GM21723 (cell line): ENCODE measurements around the gene TSPAN18.

Experiments
- ATAC-seq: cut with Tn5 transposase; IDR thresholded peaks from one replicate; pipeline ENCODE4 v1.9.1; 2021; ENCODE audit warnings: mild to moderate bottlenecking, moderate library complexity; ENCODE audit not compliant: unreplicated experiment

Gene TSPAN18

DNA sequence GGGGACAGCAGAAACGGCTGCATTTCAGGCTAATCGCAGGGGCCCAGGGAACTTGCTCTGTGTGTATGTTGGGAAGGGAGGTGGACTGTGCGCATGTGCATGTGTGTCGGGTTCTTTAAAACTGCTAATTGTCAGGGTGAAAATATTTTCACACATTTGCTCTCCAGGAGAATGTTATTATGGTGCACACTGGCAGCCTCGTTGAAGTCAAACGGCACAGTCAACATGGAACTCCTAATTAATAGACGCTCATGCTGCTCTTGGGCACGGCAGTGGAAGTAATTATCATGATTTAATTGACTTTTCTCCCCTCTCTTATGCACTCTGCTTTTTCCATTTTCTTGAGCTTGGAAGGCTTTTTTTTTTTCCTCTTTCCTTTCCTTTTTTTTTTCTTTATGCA, 92.6 kb downstream of the TSPAN18 start:
- no peak for ATAC-seq

DNA sequence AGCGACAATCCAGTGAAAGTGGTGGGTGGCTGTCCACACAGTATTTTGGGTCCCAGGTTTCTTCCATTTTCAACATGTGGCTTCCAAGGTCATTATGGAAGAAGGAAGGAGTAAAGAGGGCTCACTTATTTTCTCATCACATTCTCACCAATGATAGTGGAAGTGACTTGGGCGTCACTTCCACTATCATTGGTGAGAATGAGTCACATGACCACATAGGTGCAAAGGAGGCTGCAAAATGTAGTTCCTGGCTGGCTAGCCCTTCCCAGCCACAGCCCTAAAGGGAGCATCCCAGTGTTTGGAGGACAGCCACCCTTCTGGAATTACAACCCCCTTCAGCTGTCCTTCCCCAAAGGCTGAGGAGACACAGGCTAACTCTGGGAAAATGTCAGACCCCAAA, 95.6 kb downstream of the TSPAN18 start:
- ATAC-seq: no peak

DNA sequence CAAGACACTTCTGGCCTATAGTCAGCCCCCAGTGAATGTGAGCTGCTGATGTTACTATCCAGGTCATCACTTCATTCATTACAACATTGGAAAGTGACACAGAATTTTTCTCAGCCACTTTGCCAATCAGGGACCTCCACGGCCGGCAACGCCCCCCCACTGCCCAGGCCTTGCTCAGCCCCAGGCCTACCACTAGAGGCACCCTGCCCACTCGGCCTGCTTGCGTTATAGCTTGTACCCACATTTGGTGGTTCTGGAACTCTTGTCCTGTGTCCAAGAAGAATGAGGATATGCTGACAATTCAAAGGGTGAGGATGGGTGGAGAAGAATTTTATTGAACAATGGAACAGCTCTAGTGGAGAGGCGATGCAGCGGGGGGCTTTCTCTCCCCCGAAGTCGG, 96.2 kb downstream of the TSPAN18 start:
- no peak for ATAC-seq

DNA sequence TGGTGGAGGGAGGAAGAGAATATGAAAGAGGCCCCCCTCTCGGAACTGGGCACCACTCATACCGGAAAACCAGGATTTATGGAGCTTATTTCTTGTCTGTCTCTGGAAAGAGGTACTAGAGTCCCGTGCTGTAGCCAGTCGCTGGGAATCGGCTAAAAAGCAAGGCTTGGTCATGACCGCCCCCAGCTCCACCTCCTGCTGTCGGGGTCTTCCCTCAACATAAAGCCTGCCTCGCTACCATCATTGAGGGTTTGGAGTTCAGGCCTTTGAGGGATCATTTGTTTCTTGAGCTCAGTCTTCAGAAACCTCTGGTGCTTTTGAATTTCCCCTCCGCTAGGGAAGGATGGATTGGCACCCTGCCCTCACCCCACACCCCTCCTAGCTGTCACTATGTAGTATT, 97.1 kb downstream of the TSPAN18 start:
- no peak for ATAC-seq

DNA sequence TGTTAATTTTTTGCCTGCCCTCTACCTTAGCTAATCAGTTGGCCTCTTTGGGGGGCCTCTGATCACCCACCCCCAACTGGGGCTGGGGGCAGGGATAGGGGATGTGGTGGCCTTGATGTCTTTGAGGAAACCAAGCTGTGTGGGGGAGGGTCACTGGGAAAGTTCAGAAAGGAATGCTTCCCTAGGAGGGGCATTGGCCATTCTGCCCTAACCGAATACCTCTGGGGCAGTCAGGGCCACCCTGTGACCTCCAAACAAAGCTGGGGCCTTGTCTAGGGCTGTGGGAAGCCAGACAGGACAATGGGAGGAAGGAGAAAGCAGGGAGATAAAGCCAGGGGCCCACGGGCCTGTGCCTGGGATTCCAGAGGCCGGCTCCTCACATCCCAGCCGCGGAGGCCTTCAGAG, 97.5 kb downstream of the TSPAN18 start:
- ATAC-seq: no peak

DNA sequence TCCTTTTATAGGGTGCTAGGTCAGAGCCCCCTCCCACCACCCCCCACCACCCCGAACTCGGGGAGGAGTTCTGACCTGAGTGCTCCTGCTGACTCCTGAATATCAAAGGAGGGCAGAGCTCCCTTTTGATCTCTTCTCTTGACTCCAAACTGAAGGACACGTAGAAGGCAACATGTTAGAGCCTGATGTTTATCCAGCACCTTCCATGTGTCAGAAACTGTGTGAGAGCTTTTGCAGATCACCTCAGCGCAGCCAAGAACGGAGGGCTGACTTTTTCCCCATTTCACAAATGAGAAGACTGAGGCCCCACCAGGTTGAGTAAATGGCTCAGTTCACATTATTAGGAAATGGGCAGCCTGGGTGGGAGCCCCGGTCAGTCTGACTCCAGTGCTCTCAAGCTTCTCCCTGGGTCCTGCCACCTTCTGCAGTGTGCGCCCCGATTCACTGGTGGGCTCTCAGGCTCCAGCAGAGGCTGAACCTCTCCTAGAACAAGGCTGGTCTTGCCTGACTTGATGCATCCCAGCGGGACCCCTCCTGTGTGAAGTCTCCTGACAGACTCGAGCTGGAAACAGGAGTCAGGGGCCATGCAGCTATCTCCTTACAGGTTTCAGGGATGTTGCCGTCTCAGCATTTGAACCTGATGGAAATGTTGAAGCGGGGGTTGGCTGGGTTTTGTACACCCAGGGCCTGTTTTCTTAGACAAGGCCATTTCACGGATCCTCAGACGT, 98.5 kb downstream of the TSPAN18 start:
- ATAC-seq: no peak

DNA sequence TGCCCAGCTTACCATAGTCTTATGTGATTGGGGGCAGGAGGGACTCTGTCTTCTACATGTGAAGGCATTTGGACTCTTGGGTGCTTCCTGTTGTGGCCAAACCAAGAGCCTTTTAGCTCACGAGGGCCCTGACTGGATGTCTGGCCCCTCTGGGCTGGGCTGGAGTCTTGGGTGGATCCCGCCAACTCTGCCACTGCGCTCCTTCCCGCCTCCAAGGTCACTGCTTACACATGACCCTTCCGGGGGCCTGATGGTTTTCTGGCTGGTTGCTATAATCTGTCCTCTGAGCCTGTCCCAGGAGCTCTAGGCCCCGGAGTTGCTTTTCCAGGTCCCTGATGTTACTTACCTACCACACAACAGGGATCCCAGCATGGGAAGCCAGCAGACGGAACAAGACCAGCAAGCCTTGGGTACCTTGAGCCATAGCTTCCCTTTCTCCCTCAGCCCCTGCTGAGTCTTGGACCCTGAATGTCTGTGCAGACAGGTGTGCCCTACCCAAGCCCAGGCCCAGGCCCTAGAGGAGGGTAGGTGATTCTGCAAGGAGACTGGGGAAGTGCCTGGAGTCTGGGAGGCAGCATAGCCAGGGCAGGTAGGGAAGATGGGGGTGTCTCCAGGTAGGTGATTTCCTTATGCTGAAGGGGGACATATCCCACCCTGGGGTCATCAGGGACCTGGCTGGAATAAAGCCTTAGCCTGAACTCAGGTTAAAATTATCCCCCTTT, 100.3 kb downstream of the TSPAN18 start:
- ATAC-seq: no peak

DNA sequence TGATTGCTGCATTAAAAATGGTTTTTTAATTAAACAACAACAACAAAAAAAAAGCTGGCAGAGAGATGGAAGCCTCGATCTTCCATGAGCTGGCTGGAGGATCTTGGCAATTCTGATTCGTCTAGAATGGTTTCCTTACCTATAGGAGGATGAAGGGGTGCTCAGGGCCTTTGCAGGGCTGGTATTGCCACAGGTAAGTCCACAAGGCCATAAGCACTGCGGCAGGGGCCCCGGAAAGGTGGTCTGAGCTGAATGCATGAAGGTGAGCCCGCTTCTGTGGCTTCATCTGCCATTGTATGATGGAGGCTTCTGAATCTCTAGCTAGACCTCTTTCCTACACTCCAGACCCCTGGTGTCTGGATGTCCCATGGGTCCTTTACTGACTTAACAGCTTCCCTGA, 101.5 kb downstream of the TSPAN18 start:
- no peak for ATAC-seq

DNA sequence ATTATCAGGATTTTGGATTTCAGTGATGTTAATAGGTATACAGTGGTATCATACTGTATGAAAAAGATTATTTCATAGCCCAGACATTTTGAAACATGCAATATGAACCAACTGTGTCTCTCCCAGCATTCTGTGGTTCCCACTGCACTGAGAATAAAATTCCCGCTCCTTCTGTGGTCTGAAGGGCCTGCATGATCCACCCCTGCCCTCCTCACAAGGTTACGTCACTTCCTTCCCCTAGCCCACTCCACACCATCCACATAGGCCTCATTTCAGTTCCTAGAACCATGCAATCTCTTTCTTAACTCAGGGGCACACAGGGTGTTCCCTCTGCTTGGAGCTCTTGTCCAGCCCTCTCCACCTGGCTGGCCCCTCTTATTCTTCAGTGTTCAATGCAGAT, 103.1 kb downstream of the TSPAN18 start:
- no peak for ATAC-seq

DNA sequence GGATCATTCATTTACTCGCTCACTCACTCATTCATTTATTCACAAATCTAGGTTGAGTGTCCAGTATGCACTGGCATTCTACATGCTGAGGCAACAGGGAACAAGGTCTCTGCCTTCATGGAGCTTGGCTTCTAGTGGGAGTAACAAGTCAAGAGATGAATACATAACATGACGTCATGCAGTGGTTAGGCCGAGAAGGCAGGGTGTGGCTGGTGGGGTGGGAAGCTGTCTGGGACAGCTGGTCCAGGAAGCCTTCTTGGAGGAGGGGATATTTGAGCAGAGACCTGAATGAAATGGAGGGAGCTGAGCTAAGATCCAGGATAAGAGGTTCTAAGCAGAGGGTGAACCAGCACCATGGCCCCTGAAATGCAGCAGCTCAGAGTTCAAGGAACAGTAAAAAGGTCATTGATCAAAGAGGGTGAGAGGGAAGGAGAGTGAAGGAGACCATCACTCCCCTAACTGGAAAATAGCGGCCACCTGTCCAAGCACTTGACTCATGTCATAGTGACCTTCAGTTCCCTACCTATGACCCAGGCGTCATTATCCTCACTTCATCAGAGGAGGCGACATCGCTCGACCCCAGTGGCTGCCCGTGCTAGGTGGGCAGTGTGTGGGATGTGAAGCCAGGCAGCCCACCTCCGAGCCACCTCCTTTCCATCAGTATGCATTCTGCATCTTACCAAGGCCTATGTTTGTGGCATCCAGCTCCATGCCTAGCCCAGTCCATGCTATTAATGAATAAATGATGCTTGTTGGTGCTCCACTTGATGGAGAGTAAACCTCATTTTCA, 105.0 kb downstream of the TSPAN18 start:
- ATAC-seq: no peak

DNA sequence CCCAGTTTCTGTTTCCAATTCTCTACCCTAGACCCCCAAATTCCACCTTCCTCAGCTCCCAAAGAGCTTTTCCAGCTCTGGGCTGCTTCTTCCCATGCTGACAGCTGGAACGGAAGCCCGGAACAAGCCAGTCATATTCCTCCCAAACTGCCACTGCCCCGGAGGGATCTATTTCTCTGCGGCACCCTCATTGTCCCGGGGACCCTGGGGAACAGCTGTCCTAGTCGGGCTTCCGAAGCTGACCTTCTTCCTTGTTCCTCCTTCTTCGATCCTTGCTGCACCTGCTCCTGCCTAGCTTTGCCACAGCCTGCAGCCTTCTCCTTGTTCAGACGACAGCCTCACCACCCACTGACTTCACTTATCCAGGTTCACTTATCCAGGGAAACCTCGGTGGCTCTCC, 105.7 kb downstream of the TSPAN18 start:
- no peak for ATAC-seq

DNA sequence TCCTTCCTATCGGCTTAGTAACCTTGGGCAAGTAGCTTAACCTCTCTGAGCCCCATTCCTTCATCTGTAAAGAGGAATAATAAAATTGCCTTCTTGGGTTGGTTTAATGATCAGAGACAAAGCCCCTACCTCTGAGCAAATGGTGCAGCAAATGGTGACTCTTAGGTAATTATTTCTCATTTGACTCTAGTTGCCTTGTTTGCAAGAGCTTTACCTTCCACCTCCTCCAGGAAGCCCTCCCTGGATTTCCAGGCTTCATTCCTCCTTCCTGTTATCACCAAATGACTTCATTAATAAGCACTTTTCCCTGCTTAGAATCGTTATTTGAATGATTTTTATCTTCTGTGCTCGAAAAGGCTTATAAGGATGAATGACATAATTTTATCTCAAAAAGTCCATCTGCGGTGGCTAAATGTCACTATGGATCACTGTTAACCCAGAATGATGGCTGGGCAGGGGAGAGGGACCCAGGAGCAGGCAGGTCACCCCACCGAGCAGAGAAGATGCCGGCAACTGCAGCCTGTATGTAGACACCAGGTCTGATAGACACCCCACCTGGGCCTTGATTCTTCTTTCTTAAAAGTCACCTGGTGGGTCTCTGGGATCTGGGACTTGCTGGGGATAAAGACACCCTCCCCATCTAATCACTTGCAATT, 106.6 kb downstream of the TSPAN18 start:
- no peak for ATAC-seq

DNA sequence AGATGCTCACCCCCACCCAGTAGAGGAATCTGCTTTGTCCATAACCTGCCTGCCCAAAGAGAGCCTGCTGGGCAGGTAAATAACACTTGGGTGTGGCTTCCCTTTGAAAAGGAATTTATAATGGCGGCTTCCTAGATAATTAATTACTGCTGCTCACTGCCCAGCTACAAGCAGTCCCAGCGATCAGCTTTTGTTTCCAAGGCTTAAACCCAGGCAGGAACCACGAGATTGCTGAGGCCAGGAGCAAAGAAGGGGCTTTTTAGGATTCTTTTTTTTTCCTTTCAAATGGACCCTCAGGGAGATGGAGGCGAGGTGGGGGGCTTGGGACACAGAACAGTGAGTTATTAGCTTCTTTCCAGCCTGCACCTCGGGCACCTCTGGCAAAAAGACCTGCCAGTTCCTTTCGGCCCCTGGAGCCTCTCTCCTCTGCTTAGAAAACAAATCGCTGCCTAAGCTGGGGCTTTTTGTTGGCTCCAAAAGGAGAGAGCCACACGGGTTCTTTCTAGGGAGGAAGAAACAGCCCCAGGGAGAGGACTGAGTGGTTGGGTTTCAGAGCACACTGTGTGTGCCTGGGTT, 107.2 kb downstream of the TSPAN18 start:
- no peak for ATAC-seq

DNA sequence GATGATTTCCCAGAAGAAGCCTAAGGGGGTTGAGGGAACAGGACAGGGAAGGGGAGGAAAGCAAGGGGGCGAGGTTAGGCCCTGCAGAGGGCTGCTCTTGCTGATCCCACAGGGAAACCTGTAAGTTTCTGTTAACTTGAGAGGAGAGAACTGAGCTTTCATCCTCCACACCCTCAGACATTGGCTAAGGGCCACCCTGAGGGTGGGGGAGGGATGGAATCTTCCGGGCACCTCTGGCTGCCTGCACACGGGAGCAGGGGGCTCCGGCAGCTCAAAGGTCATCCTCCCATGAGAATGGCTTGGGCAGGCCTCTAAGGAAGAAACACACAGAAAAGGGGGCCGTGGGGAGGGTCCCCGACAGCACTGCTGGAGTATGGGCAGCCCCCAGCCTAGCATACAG, 108.1 kb downstream of the TSPAN18 start:
- no peak for ATAC-seq

DNA sequence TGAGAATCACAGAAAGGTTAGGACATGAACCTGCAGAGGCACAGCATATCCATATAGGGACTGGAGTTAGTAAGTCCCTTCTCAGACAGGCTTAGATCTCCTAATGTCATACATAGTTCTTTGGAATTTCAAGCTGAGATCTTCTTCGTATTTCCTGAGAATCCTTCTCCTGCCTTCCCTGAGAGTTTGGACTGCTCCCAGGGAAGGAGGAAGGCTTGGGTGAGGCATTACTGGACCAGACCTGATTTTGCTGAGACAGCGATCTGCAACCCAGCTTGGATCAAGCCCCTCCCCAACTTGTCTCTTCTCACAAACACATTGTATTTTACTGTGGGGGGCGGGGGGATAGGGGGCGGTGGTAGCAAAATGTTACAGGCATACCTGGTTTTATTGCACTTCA, 108.5 kb downstream of the TSPAN18 start:
- ATAC-seq: no peak

DNA sequence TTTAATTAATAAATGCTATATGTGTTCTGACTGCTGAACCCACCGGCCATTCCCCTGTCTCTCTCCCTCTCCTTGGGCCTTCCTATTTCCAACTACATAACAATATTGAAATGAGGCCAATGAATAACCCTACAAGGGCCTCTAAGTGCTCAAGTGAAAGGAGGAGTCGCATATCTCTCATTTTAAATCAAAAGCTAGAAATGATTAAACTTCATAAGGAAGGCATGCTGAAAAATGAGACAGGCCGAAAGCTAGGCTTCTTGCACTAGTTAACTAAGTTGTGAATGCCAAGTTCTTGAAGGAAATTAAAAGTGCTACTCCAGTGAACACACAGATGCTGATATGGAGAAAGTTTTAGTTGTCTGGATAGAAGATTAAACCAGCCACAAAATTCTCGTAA, 109.2 kb downstream of the TSPAN18 start:
- ATAC-seq: no peak

DNA sequence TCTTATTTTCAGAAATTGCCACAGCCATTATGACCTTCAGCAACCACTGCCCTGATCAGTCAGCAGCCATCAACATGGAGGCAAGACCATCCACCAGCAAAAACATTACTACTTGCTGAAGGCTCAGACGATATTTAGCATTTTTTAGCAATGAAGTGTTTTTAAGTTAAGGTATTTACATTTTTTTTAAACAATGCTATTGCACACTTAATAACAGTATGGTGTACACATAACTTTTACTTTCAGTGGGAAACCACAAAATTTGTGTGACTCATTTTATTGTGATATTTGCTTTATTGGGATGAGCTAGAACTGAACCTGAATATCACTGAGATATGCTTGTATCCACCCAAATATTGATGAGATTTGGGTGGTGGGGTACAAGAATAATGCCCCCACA, 110.9 kb downstream of the TSPAN18 start:
- no peak for ATAC-seq

DNA sequence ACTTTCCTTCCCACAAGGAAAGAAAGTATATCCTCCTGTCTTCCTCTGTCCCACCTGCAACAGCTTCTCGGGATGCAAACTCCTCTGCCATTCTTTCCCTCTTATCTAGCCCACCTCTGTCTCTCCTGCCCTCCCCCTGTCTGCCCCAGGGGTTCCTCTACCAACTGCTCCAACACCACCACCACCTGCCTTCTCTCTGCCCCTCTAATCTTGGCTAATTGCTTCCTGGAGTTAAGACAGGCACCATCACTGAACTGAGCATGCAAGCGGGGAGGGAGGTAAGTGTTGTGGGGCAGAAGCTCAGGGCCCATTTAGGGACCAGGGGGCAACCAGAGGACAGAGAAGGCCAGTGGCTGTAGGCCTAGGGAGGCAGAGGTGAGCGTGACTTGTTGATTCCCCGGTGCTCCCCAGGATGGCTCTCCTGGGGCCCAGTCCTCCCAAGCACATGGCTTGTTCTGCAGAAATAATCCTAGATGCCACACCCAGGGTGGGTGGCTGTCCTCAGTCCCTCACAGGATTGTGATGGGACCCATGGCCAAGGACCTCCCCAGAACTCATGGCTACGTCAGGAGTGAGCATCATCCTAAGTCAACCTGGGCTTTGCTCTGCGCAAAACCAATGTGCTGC, 112.8 kb downstream of the TSPAN18 start:
- ATAC-seq: no peak

DNA sequence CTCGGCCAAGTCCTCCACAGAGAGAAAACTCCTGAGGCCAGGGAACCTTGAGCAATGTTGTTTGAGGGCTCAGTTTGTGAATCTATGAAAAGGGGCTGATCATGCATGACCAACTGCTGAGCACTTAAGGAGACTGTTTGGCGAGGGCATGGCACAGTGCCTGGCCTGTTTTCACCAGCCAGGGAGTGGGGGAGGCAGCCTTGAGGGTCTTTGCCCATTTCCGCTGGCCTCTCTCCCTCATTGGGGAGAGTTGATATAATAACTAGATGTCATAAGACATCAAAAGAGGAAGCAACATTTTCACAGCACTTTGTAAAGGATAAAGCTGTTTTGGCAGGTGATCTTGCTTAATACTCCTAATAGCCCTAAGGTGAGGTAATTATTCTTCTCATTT, 113.3 kb downstream of the TSPAN18 start:
- no peak for ATAC-seq

DNA sequence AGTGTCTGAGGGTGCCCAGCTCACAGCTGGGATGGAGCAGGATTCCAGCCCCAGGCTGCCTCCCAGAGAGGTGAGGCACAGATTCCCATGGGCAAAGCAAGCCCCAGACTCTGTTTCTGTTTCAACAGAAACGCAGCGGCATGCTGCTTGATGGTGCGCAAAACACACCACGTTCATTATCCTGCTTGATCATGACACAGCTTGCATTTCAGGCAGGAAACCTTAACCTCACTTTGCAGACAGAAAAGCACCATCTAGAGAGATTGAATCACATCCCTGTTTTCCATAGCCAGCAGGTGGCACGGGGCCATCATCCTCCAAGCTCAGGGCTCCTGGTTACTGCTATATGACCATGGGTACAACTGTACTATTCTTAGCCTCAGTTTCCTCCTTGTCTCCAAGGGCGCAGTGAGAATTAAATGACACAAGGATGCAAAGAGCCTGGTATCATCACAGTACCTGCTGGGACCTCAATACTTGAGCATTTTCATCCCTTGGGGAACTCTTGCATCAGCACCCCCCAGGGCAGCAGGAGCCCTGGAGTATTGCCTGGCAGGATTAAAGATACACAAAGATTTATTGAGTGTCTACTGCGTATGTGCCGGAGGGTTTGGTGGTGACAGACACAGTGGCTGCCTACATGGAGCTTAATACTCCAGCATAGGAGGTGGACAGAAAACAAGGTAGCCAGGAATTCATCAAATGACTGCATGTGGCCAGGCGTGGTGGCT, 113.9 kb downstream of the TSPAN18 start:
- no peak for ATAC-seq
